ENCODE data around the gene B9D1.

The B9D1 gene

GRCh38 chr17:19308398-19308797 lies 54.1 kb downstream of the B9D1 start:
- no peak for TF ChIP-seq CTCF (IDR thresholded peaks at IDR 0.05; ENCODE audit: control insufficient read depth, insufficient read depth, low read depth, low read length, missing control alignments)
- DNase-seq (ENCODE audit: low read depth): no peak
- H3K4me3 ChIP-seq (ENCODE audit: control insufficient read depth, low read depth, low read length): no peak overlapping the region

GRCh38 chr17:19307521-19307920 lies 55.0 kb downstream of the B9D1 start:
- no peak for TF ChIP-seq CTCF (IDR thresholded peaks at IDR 0.05; ENCODE audit: control insufficient read depth, insufficient read depth, low read depth, low read length, missing control alignments)
- no peak for DNase-seq (ENCODE audit: low read depth)
- no peak overlapping the region for H3K4me3 ChIP-seq (ENCODE audit: control insufficient read depth, low read depth, low read length)

- no peak for DNase-seq (ENCODE audit: low read depth)
- no peak overlapping the region for H3K4me3 ChIP-seq (ENCODE audit: control insufficient read depth, low read depth, low read length)
- no peak for TF ChIP-seq CTCF (IDR thresholded peaks at IDR 0.05; ENCODE audit: control insufficient read depth, insufficient read depth, low read depth, low read length, missing control alignments)
Observed at GRCh38 chr17:19306160-19307111, 56.1 kb downstream of the B9D1 start.

- TF ChIP-seq CTCF (IDR thresholded peaks at IDR 0.05; ENCODE audit: control insufficient read depth, insufficient read depth, low read depth, low read length, missing control alignments): no peak
- H3K4me3 ChIP-seq (ENCODE audit: control insufficient read depth, low read depth, low read length): no peak overlapping the region
- DNase-seq (ENCODE audit: low read depth): no peak
Observed at GRCh38 chr17:19305761-19306159, 56.8 kb downstream of the B9D1 start.

GRCh38 chr17:19305256-19305655 lies 57.3 kb downstream of the B9D1 start:
- TF ChIP-seq CTCF (IDR thresholded peaks at IDR 0.05; ENCODE audit: control insufficient read depth, insufficient read depth, low read depth, low read length, missing control alignments): no peak
- DNase-seq (ENCODE audit: low read depth): no peak
- H3K4me3 ChIP-seq (ENCODE audit: control insufficient read depth, low read depth, low read length): no peak overlapping the region

GRCh38 chr17:19304751-19305150 lies 57.8 kb downstream of the B9D1 start:
- DNase-seq (ENCODE audit: low read depth): no peak
- TF ChIP-seq CTCF (IDR thresholded peaks at IDR 0.05; ENCODE audit: control insufficient read depth, insufficient read depth, low read depth, low read length, missing control alignments): no peak
- H3K4me3 ChIP-seq (ENCODE audit: control insufficient read depth, low read depth, low read length): no peak overlapping the region
